ENCODE results near the gene SLC38A8.

The SLC38A8 gene

GRCh38 chr16:84048871-84049270 is 6.3 kb upstream of the SLC38A8 start:
- no peak for TF ChIP-seq CTCF (IDR thresholded peaks at IDR 0.05)
- no peaks in the 10 kb centered on the region for H3K4me1 ChIP-seq (ENCODE audit: control insufficient read depth in 1 of 2, insufficient read depth in 1 of 2, low read depth in 1 of 2, low read length in 1 of 2)
- peaks cover 43% of the 10 kb centered on the region for H3K36me3 ChIP-seq
- H3K9me3 ChIP-seq: no peaks in the 10 kb centered on the region
- H3K27ac ChIP-seq: no peak overlapping the region
- H3K4me3 ChIP-seq (ENCODE audit: low read depth in 1 of 2, low read length in 1 of 2): no peak overlapping the region
- peaks cover 19% of the 10 kb centered on the region for H3K27me3 ChIP-seq

GRCh38 chr16:84048270-84048669 is 5.7 kb upstream of the SLC38A8 start:
- Histone ChIP-seq H3K27me3 (peaks cover 25% of the 10 kb centered on the region), H3K27ac (no peak overlapping the region), H3K4me1 (ENCODE audit: control insufficient read depth in 1 of 2, insufficient read depth in 1 of 2, low read depth in 1 of 2, low read length in 1 of 2) (no peaks in the 10 kb centered on the region), H3K36me3 (peaks cover 37% of the 10 kb centered on the region), H3K4me3 (ENCODE audit: low read depth in 1 of 2, low read length in 1 of 2) (no peak overlapping the region), H3K9me3 (no peaks in the 10 kb centered on the region)
- no peak for TF ChIP-seq CTCF (IDR thresholded peaks at IDR 0.05)

GRCh38 chr16:84047626-84048025 is 5.0 kb upstream of the SLC38A8 start:
- no peak for TF ChIP-seq CTCF (IDR thresholded peaks at IDR 0.05)
- no peak overlapping the region for H3K4me3 ChIP-seq (ENCODE audit: low read depth in 1 of 2, low read length in 1 of 2)
- H3K9me3 ChIP-seq: no peaks in the 10 kb centered on the region
- H3K27me3 ChIP-seq: peaks cover 31% of the 10 kb centered on the region
- no peak overlapping the region for H3K27ac ChIP-seq
- H3K36me3 ChIP-seq: peaks cover 32% of the 10 kb centered on the region
- no peaks in the 10 kb centered on the region for H3K4me1 ChIP-seq (ENCODE audit: control insufficient read depth in 1 of 2, insufficient read depth in 1 of 2, low read depth in 1 of 2, low read length in 1 of 2)

- Histone ChIP-seq H3K9me3 (no peaks in the 10 kb centered on the region), H3K27me3 (peaks cover 35% of the 10 kb centered on the region), H3K4me3 (ENCODE audit: low read depth in 1 of 2, low read length in 1 of 2) (no peak overlapping the region), H3K36me3 (peaks cover 28% of the 10 kb centered on the region), H3K4me1 (ENCODE audit: control insufficient read depth in 1 of 2, insufficient read depth in 1 of 2, low read depth in 1 of 2, low read length in 1 of 2) (no peaks in the 10 kb centered on the region), H3K27ac (no peak overlapping the region)
- no peak for TF ChIP-seq CTCF (IDR thresholded peaks at IDR 0.05)
Measured at GRCh38 chr16:84047206-84047605, 4.6 kb upstream of the SLC38A8 start.

GRCh38 chr16:84045818-84046470 is 3.3 kb upstream of the SLC38A8 start:
- no peak overlapping the region for H3K4me3 ChIP-seq (ENCODE audit: low read depth in 1 of 2, low read length in 1 of 2)

More at GRCh38 chr16:84045818-84046470, 3.3 kb upstream of the SLC38A8 start:
- no peak overlapping the region for H3K27ac ChIP-seq
- peaks cover 22% of the 10 kb centered on the region for H3K36me3 ChIP-seq
- no peaks in the 10 kb centered on the region for H3K9me3 ChIP-seq
- no peaks in the 10 kb centered on the region for H3K4me1 ChIP-seq (ENCODE audit: control insufficient read depth in 1 of 2, insufficient read depth in 1 of 2, low read depth in 1 of 2, low read length in 1 of 2)
- TF ChIP-seq CTCF (IDR thresholded peaks at IDR 0.05): no peak
- H3K27me3 ChIP-seq: peaks cover 48% of the 10 kb centered on the region
